GM19468 (cell line): Measurements from ENCODE around the gene RYR3.
"Not testable (repeated sequence)": the region's sequence is repeated elsewhere in the genome, so short reads cannot be mapped to it uniquely, and the experiment has no call there.

Experiments
- ATAC-seq: cut with Tn5 transposase; IDR thresholded peaks from one replicate; pipeline ENCODE4 v1.9.1; 2021; ENCODE audit warnings: mild to moderate bottlenecking, moderate library complexity, moderate number of reproducible peaks; ENCODE audit not compliant: unreplicated experiment; ENCODE audit errors: extremely low read depth

Gene RYR3

DNA sequence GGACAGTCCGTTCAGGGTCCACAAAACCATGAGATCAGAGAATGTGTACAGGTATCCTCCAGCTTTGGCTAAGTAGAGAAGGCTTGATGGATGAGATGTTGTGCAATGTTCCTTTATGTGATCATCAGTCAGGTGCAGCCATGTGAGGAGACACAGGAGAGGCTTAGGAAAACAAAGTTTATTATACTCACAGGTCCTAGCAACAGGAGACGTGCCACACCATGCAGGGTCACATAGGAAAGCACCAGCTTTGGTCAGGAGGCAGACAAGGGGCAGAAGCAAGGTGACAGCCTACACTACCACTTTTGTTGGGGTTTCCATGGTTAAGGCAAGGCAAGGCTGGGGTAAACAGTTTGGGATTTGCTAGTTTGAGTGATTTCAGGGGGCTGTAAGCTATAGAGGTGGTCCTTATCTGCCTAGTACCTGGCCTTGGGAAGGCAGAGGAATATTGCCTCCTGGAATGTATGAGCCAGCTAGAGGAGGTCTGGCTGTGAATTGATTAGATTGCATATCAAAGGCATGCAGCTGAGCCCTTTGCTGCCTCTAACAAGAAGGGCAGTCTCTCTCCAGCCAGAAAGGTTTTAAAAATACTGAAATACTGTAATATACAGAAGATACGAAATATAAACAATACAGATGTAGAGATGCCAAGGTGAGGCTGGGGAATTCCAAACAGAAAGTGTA lies 248.6 kb downstream of the RYR3 start:
- ATAC-seq = no peak

DNA sequence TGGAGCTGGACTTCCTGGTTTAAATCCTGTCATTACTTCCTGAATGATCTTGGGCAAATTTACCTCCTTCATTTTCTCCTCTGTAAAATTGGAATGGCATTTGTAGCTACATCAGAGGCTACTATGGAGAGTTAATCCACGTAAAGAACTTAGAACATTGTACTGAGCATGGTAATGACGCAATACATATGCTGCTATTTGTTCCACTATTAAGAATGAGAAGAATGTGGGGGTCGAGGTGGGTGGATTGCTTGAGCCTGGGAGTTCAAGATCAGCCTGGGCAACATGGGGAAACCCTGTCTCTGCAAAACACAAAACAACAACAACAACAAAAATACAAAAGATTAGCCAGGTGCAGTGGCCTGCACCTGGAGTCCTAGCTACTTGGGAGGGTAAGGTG lies 250.6 kb downstream of the RYR3 start:
- ATAC-seq = no peak

- no peak for ATAC-seq
These were observed 251.2 kb downstream of the RYR3 start for GRCh38 chr15:33561967-33562366.

DNA sequence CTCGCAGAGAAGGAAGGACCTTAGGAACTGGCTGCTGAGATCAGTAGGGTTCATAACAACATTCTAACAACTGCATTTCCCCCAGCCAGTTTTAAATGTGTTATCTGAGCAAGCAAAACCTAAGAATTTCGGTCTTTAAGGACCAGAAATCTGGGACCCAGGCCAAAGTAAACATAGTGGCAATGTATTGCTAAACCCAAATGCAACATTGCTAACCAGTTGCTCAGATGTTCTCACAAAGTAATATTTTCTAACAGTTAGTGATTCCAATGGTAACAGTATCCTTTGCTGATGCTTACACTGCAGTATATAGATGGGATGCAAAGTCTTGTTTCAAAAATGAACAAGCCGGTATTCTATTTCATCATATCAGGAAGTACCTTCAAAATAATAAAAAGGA lies 254.3 kb downstream of the RYR3 start:
- ATAC-seq = no peak

DNA sequence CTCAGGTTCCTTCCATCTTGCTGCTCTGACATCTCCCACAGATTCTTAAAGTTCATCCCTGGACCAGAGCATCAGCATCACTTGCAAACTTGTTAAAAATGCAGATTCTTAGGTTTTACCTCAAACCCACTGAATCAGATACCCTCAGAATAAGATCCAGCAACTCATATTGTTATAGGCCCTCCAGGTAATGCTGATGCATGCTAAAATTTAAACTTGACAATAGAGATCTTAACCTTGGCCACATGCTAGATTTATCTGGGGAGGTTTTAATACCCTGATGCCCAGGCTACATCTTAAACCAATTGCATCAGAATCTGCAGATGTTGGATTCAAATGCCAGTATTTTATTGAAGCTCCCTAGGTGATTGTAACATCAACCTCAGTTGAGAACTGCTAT lies 256.9 kb downstream of the RYR3 start:
- ATAC-seq = no peak

DNA sequence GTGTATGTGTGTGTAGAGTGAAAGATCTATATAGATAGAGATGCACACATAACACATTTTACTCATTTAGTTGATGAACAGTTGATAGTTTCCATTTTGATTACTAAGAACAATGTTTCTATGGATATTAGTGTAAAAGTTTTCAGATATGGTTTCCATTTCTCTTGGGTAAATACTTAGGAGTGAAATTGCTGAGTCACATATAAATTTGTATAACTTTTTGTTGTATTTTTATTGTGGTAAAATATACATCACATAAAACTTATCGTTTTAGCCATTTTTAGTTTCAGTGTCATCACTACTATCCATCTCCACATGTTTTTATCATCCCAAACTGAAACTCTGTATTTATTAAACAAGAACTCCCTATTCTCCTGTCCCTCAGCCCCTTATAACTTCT lies 258.3 kb downstream of the RYR3 start:
- ATAC-seq = no peak

- not testable (repeated sequence) for ATAC-seq
These were observed 267.1 kb downstream of the RYR3 start for GRCh38 chr15:33577911-33578310.

GRCh38 chr15:33580526-33580925 lies 269.8 kb downstream of the RYR3 start:
- no peak for ATAC-seq

GRCh38 chr15:33581032-33581431 lies 270.3 kb downstream of the RYR3 start:
- ATAC-seq = no peak

- ATAC-seq = no peak
These were observed 274.0 kb downstream of the RYR3 start for GRCh38 chr15:33584797-33585196.

DNA sequence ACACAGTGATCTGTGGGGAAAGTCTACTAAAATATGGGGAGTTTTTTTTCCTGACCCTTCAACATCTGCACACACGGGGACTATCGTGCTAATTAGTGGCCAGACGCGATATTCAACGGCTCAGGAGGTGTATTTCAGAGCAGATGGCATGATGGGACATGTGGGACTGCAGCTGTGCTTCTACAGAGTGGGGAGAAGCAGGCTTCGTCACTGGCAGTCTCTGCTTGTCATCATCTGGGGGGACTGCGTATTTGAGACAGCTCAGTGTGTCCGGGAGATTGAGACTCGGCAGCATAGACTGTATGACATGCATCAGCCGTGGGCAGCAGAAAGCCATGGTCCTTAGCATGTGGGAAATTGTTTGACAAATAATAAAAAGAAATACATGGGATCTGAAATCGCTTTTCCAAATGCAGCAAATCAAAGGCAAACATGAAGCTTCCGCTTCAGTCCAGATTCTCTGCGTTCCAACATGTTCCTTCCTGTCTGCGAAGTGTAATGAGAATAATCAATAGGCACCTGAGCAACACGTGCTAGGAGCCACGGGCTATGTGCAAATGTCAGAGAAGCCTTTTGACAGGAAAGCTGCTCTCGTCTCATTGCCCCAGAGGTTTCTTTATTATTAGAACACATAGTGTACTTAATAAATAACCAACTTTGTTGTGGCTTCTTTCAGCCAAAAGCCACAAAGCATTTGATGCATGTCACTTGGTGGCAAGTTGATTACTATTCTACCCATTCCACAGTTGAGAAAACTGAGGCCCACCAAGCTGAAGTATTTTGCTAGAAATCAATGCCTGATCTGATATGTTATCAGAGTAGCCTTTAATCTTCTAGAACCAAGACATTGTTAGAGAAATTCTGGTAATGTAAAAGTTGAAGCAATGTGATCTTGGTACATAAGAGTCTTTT lies 276.3 kb downstream of the RYR3 start:
- no peak for ATAC-seq

DNA sequence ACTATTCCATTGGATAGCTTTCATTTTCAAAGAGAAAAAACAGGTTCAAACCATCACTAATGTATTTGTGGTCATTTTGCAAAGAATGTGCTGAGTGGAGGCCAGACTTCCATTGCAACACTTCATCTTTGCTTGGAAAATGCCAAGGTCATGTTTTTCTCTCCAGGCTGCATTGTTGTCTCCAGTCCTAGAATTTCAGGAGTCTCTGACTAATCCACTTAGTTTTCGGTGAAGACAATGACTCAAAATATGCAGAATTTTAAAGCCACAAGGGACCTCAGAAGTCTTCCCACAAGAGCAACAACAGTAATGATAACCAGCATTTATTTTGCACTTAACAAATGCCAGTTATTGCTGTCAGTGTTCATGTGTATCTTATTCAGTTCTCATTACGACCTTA lies 277.0 kb downstream of the RYR3 start:
- ATAC-seq = no peak

DNA sequence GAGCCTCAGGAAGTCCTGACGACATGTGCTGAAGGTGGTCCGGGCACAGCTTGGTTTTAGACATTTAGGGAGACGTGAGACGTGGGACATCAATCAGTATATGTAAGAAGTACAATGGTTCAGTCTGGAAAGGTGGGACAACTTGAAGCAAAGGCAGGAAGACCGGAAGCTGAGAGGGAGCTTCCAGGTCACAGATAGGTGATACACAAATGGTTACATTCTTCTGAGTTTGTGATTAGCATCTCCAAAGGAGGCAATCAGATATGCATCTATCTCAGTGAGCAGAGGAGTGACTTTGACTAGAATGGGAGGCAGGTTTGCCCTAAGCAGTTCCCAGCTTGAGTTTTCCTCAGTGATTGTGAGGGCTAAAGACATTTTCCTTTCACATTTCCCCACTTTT lies 282.1 kb downstream of the RYR3 start:
- ATAC-seq = no peak

DNA sequence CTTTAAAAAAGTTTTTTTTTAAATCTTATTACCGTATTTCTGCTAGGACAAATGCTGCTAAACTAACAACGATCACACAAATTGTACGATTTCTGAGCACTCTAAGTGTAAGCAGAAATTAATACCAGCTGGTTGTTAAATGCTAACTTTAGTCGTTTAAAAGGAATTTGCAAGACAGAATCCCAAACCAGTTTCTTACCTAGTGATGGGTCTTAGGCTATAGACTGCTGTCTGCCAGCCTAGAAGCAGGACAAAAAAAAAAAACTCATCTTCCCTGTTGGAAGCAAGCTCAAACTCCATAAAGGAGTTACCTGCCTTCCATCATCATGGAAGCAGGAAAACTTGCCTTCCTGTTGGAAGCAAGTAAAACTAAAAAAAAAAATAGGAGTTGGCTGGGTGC lies 287.6 kb downstream of the RYR3 start:
- ATAC-seq = not testable (repeated sequence)

GRCh38 chr15:33600212-33600611 lies 289.4 kb downstream of the RYR3 start:
- no peak for ATAC-seq

DNA sequence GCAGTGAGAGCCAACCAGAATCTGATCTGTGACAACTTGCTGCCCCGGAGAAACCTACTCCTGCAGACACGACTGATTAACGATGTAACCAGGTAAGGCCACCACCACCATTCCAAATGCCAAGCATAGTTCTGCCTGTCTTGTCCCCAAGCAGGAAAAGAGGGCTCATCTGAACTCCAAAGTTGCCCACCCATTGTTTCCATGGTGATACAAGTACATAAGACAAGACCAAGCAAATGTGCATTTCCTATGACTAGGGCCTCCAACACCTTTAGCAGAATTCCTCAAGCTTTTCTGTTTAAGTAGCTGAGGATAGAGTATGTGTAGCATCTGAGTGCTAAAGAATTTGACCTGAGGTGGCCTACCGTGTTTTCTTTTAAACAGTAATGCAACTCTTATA lies 290.7 kb downstream of the RYR3 start:
- no peak for ATAC-seq

DNA sequence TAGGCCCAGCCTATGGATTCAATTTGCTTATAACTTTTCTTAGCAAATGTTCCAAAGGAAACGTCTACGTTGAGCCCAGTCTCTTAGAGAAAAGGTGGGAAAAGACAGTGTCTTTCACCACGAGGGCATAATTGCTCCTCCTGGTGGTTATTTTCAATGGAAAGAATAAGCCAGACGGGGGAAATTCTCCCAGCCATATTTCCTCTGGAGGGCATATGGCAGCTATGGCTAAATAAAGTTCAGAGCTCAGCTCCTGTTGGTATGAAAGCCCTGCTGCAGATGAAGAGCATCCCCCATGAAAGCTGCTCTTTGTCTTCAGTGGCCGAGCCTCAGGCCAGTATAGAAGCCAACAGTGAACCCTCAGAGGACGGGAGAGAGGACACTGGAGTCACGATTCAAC lies 297.9 kb downstream of the RYR3 start:
- no peak for ATAC-seq

DNA sequence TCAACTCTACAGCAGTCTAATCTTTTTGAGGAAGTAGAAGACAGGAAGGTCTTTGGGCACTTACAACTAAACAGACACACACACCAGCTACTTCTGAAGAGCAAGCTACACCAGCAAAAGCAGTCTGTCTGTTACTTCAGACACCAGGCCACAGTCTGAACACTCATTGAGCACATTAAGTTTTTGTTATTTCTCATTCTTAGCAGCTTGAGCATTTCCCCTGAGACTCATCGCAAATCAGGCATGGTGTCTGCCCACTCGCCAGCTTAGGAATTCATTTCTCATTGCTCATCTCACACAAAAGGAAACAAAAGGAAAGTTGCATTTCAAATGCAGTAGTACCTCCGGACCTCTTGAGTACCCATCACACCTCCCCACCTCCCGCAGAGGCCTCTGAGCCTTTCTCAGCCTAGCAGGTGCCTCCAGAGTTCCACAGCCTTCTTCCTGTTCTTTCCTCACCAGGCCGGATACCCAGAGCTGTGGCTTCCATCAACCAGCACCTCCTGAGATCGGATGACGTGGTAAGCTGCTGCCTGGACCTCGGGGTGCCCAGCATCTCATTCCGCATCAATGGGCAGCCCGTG lies 302.0 kb downstream of the RYR3 start:
- no peak for ATAC-seq

- no peak for ATAC-seq
These were observed 305.7 kb downstream of the RYR3 start for GRCh38 chr15:33616475-33616874.

DNA sequence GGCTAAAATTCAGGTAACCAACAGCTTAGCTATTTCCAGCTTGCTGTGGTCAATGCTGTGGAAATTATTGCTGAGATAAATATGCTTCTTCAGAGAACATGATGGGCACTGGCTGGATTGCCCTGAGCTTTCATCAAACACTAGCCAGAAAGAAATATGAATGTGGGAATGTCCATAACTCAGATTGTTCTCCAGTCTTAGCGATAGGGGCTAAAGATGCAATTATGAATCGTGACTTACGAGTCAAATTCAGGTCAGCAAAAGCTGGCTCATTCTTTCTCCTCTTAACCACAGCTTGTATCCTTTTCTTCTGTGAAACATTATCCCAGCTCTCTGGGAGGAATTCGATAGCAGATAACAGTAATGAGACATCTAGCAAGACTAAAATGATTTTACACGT lies 307.6 kb downstream of the RYR3 start:
- ATAC-seq = no peak

GRCh38 chr15:33621141-33621540 lies 310.4 kb downstream of the RYR3 start:
- ATAC-seq = no peak
